ENCODE data around the gene FES.

FES gene

GRCh38 chr15:90931828-90932659, 47.7 kb downstream of the FES start, which contains the start of gene HDDC3:
HDDC3 (minus strand) TSS chr15:90932549; CDS start chr15:90932540, 9 bp downstream.
- Histone ChIP-seq H4K20me1 (ENCODE audit: insufficient read depth, low read length) (no peaks in the 10 kb centered on the region), H3K36me3 (ENCODE audit: insufficient read depth, low read length) (peaks cover 10% of the 10 kb centered on the region; the same call in 1 of the 2 replicates), H3K4me2 (ENCODE audit: insufficient read depth, low read length) (peak within 1 kb of the TSS; percentile 82), H3K27me3 (ENCODE audit: insufficient read depth, low read length, poor library complexity) (no peaks in the 10 kb centered on the region), H3K9ac (ENCODE audit: low read depth, low read length) (peak within 1 kb of the TSS; percentile 68), H2AFZ (ENCODE audit: low read depth, low read length) (peak within 1 kb of the TSS; percentile 80), H3K27ac (ENCODE audit: low read length) (peak within 1 kb of the TSS; percentile 83), H3K9me3 (ENCODE audit: insufficient read depth, low read length, severe bottlenecking) (no peaks in the 10 kb centered on the region), H3K4me3 (ENCODE audit: low read depth in 1 of 2, low read length in 2 of 2) (peak within 1 kb of the TSS; percentile 36 to 78; a peak in 3 of 4 replicates), H3K79me2 (ENCODE audit: insufficient read depth, low read length) (peaks cover 40% of the 10 kb centered on the region), H3K4me1 (ENCODE audit: insufficient read depth, low read length) (peaks cover 67% of the 10 kb centered on the region)
- TF ChIP-seq, protein P1, sequence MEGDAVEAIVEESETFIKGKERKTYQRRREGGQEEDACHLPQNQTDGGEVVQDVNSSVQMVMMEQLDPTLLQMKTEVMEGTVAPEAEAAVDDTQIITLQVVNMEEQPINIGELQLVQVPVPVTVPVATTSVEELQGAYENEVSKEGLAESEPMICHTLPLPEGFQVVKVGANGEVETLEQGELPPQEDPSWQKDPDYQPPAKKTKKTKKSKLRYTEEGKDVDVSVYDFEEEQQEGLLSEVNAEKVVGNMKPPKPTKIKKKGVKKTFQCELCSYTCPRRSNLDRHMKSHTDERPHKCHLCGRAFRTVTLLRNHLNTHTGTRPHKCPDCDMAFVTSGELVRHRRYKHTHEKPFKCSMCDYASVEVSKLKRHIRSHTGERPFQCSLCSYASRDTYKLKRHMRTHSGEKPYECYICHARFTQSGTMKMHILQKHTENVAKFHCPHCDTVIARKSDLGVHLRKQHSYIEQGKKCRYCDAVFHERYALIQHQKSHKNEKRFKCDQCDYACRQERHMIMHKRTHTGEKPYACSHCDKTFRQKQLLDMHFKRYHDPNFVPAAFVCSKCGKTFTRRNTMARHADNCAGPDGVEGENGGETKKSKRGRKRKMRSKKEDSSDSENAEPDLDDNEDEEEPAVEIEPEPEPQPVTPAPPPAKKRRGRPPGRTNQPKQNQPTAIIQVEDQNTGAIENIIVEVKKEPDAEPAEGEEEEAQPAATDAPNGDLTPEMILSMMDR (IDR thresholded peaks at IDR 0.05; ENCODE audit: borderline replicate concordance, extremely low read depth, low read length, poor library complexity, severe bottlenecking): peak; percentile 87
- no peak for TF ChIP-seq EZH2 (IDR thresholded peaks at IDR 0.05; ENCODE audit: borderline replicate concordance, low read depth, low read length, severe bottlenecking)
- ATAC-seq (ENCODE audit: insufficient read depth, low read depth) (peak; percentile 58), DNase-seq (peak; percentile 84)

DNA sequence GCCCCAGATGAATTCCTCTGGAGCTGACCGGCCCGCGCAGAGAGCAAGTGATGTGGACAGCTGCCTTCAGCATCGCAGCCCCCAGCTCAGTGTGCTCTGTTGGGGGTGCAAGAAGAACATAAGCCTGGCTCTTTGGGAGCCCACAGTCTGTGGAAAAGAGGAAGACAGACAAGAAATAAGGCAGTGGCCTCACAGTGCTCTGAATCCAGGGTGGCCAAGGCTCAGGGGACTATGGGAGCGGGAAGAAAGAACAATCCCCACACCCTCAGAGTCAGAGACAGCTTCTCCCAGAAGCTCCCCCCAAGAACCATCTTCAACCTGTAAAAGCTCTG, 48.3 kb downstream of the FES start:
- TF ChIP-seq EZH2 (IDR thresholded peaks at IDR 0.05; ENCODE audit: borderline replicate concordance, low read depth, low read length, severe bottlenecking): no peak
- TF ChIP-seq, protein P1 (IDR thresholded peaks at IDR 0.05; ENCODE audit: borderline replicate concordance, extremely low read depth, low read length, poor library complexity, severe bottlenecking): no peak
- Histone ChIP-seq H3K27ac (ENCODE audit: low read length) (peak overlapping the region; percentile 83), H3K9ac (ENCODE audit: low read depth, low read length) (peak overlapping the region; percentile 68), H3K4me3 (ENCODE audit: low read depth in 1 of 2, low read length in 2 of 2) (peak overlapping the region; percentile 36 to 78; a peak in 3 of 4 replicates), H2AFZ (ENCODE audit: low read depth, low read length) (peak overlapping the region; percentile 80), H3K4me2 (ENCODE audit: insufficient read depth, low read length) (peak overlapping the region; percentile 82), H3K27me3 (ENCODE audit: insufficient read depth, low read length, poor library complexity) (no peaks in the 10 kb centered on the region), H3K36me3 (ENCODE audit: insufficient read depth, low read length) (peaks cover 11% of the 10 kb centered on the region; the same call in 1 of the 2 replicates), H3K9me3 (ENCODE audit: insufficient read depth, low read length, severe bottlenecking) (no peaks in the 10 kb centered on the region), H3K4me1 (ENCODE audit: insufficient read depth, low read length) (peaks cover 68% of the 10 kb centered on the region), H4K20me1 (ENCODE audit: insufficient read depth, low read length) (no peaks in the 10 kb centered on the region), H3K79me2 (ENCODE audit: insufficient read depth, low read length) (peaks cover 40% of the 10 kb centered on the region)
- ATAC-seq (ENCODE audit: insufficient read depth, low read depth) (no peak), DNase-seq (no peak)

DNA sequence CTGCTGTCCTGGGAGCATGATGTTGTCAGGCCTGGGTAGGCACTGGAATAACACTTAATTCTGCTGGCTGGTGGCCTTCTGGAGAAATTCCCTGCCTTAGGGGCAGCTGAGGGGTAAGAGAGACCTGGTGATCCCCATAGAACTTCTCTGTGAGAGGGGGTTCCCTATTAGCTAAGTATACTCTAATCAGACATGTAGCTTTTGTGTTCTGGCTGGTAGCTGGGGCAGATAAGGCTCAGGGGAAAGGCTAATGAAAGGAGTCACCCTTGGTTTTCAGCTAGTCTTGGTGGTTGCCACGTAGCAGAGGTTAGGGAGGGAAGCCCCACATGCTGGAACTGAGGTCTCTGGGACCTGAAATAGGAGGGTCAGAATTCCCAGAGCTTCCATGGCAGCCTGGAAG, 49.0 kb downstream of the FES start:
- no peak overlapping the region for H3K9ac ChIP-seq (ENCODE audit: low read depth, low read length)
- H3K79me2 ChIP-seq (ENCODE audit: insufficient read depth, low read length): peaks cover 40% of the 10 kb centered on the region
- no peaks in the 10 kb centered on the region for H3K9me3 ChIP-seq (ENCODE audit: insufficient read depth, low read length, severe bottlenecking)
- ATAC-seq (ENCODE audit: insufficient read depth, low read depth) (no peak), DNase-seq (no peak)
- H3K4me2 ChIP-seq (ENCODE audit: insufficient read depth, low read length): no peak overlapping the region
- peaks cover 15% of the 10 kb centered on the region for H3K36me3 ChIP-seq (ENCODE audit: insufficient read depth, low read length)
- H3K4me1 ChIP-seq (ENCODE audit: insufficient read depth, low read length): peaks cover 68% of the 10 kb centered on the region
- H3K27me3 ChIP-seq (ENCODE audit: insufficient read depth, low read length, poor library complexity): no peaks in the 10 kb centered on the region
- TF ChIP-seq EZH2 (IDR thresholded peaks at IDR 0.05; ENCODE audit: borderline replicate concordance, low read depth, low read length, severe bottlenecking): no peak
- TF ChIP-seq, protein P1 (IDR thresholded peaks at IDR 0.05; ENCODE audit: borderline replicate concordance, extremely low read depth, low read length, poor library complexity, severe bottlenecking): no peak
- H3K27ac ChIP-seq (ENCODE audit: low read length): no peak overlapping the region
- no peaks in the 10 kb centered on the region for H4K20me1 ChIP-seq (ENCODE audit: insufficient read depth, low read length)
- H3K4me3 ChIP-seq (ENCODE audit: low read depth in 1 of 2, low read length in 2 of 2): no peak overlapping the region
- no peak overlapping the region; the same call in 1 of the 2 replicates for H2AFZ ChIP-seq (ENCODE audit: low read depth, low read length)
